HG03439 (cell line): ENCODE data around the gene ELK4.

ENCODE experiments used
- ATAC-seq: cut with Tn5 transposase; IDR thresholded peaks from one replicate; pipeline ENCODE4 v1.9.1; 2021; ENCODE audit warnings: mild to moderate bottlenecking, moderate library complexity; ENCODE audit not compliant: unreplicated experiment

ELK4 gene

GRCh38 chr1:205631768-205632668 is at the start of gene ELK4:
ELK4 (minus strand) TSS chr1:205632011; CDS start chr1:205623882, 8,129 bp downstream.
- peak; percentile 84 for ATAC-seq

GRCh38 chr1:205681364-205681763 is 49.6 kb upstream of the ELK4 start:
- no peak for ATAC-seq

GRCh38 chr1:205680073-205680851 is 48.5 kb upstream of the ELK4 start, which contains the start of gene SLC45A3:
SLC45A3 (minus strand) TSS chr1:205680509; CDS start chr1:205664656, 15,853 bp downstream.
- no peak for ATAC-seq

GRCh38 chr1:205678286-205679111 is 46.7 kb upstream of the ELK4 start:
- ATAC-seq: no peak

GRCh38 chr1:205677167-205677566 is 45.4 kb upstream of the ELK4 start:
- no peak for ATAC-seq

- no peak for ATAC-seq
Measured at GRCh38 chr1:205676597-205676996, 44.8 kb upstream of the ELK4 start.

GRCh38 chr1:205676002-205676401 is 44.2 kb upstream of the ELK4 start:
- no peak for ATAC-seq

- ATAC-seq: no peak
Measured at GRCh38 chr1:205675247-205675646, 43.4 kb upstream of the ELK4 start.

GRCh38 chr1:205672970-205673369 is 41.2 kb upstream of the ELK4 start:
- ATAC-seq: no peak

GRCh38 chr1:205672395-205672889 is 40.6 kb upstream of the ELK4 start:
- no peak for ATAC-seq

GRCh38 chr1:205670611-205671430 is 39.0 kb upstream of the ELK4 start:
- ATAC-seq: no peak

- ATAC-seq: no peak
Measured at GRCh38 chr1:205670150-205670446, 38.3 kb upstream of the ELK4 start.

- no peak for ATAC-seq
Measured at GRCh38 chr1:205669341-205670149, 37.7 kb upstream of the ELK4 start.

- ATAC-seq: no peak
Measured at GRCh38 chr1:205668951-205669340, 37.1 kb upstream of the ELK4 start.

- no peak for ATAC-seq
Measured at GRCh38 chr1:205667909-205668643, 36.3 kb upstream of the ELK4 start.

GRCh38 chr1:205666372-205667166 is 34.8 kb upstream of the ELK4 start:
- ATAC-seq: no peak

GRCh38 chr1:205665201-205666045 is 33.6 kb upstream of the ELK4 start:
- no peak for ATAC-seq
